ENCODE data around the gene PNPLA6. TPM values are rescaled to one million over a fixed set of nuclear protein-coding genes. Genes with fewer than 3 reads are reported as not detected.

PNPLA6 gene
- total and polyA plus RNA-seq, 10 of the 15 experiments (the other 5 are each of a cell fraction or from before 2014, with no cell fraction given), result 0.95 to 105 (median 40.0) TPM

DNA sequence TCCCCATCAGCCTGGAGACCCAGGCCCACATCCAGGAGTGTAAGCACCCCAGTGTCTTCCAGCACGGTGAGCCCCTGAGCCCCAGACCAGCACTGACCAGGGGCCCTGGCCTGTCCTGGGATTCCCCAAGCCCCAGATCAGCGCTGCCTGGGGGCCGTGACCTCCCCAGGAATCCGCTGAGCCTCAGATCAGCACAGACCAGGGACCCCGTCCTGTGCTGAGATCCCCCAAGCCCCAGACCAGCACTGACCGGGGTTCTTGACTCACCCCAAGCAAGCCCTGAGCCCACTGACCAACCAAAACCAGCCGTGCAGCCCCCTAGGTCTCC lies 7.4 kb upstream of the PNPLA6 start:
- ChIA-PET CTCF (no interaction called here), RAD21 (ENCODE audit: unreplicated experiment) (no interaction called here), POLR2A (no interaction called here), SMC1A (ENCODE audit: uncharacterized antibody, unreplicated experiment) (no interaction called here)
- Histone ChIP-seq H4K20me1 (ENCODE audit: control insufficient read depth, insufficient read depth) (no peaks in the 10 kb centered on the region), H3K27me3 (replicated peaks in 1 of 2; ENCODE audit: control insufficient read depth in 2 of 2, insufficient read depth in 2 of 2, low read length in 1 of 2) (no peaks in the 10 kb centered on the region), H2AFZ (ENCODE audit: control insufficient read depth, low read depth, low read length) (no peak overlapping the region), H3K36me3 (ENCODE audit: control insufficient read depth in 2 of 2, insufficient read depth in 2 of 2, low read length in 1 of 2) (no peaks in the 10 kb centered on the region; a peak in 1 of 4 replicates), H3K79me2 (ENCODE audit: control insufficient read depth, insufficient read depth, low read length) (no peaks in the 10 kb centered on the region), H3K9me3 (replicated peaks; ENCODE audit: control insufficient read depth, insufficient read depth, low read length) (no peaks in the 10 kb centered on the region), H3K9ac (ENCODE audit: control insufficient read depth, insufficient read depth, low read length) (no peak overlapping the region), H3K4me1 (ENCODE audit: control insufficient read depth, insufficient read depth, low read length) (peaks cover 4% of the 10 kb centered on the region; the same call in 1 of the 2 replicates), H3K4me3 (no peak overlapping the region), H3K27ac (ENCODE audit: control insufficient read depth, insufficient read depth) (no peak overlapping the region), H3K4me2 (ENCODE audit: control insufficient read depth, insufficient read depth) (no peak overlapping the region)
- 70% methylated on average over 7 of the region's 7 CpGs for WGBS (ENCODE audit: insufficient coverage, insufficient replicate concordance, low lambda C conversion rate, missing lambda C conversion rate)
- BruUV-seq (replicated peaks), result no TSS peak
- ATAC-seq (no peak), FAIRE-seq (no peak), DNase-seq (ENCODE audit: low read depth, low spot score) (no peak)
- in situ Hi-C loops (cut with MboI) (no loop called here), intact Hi-C loops (cut with micrococcal nuclease; ENCODE audit: unreplicated experiment) (no loop called here)
- TF ChIP-seq RAD21 (IDR thresholded peaks at IDR 0.05; ENCODE audit: insufficient read depth, low read depth, low read length), result no peak
- TF ChIP-seq SMAD5 (IDR thresholded peaks at IDR 0.05; ENCODE audit: low read depth), result no peak

DNA sequence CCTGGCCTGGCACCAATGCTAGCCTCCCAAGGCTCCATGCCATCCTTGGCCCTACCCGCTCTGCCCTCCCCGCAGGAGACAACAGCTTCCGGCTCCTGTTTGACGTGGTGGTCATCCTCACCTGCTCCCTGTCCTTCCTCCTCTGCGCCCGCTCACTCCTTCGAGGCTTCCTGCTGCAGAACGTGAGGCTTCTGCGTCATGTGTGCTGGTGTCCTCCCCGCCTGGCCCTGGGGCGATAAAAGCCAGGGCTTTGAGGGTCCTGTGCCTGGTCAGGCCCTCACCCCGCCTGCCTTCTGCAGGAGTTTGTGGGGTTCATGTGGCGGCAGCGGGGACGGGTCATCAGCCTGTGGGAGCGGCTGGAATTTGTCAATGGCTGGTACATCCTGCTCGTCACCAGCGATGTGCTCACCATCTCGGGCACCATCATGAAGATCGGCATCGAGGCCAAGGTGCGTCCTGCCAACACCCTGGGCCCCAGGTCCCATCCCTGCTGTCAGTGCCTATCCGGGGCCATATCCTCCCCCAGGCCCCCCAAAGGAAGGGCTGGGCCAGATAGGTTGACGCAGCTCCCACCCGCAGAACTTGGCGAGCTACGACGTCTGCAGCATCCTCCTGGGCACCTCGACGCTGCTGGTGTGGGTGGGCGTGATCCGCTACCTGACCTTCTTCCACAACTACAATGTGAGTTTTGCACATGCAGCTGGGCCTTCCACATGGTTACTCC lies 6.8 kb upstream of the PNPLA6 start:
- H3K4me2 ChIP-seq (ENCODE audit: control insufficient read depth, insufficient read depth), result no peak overlapping the region
- H3K4me1 ChIP-seq (ENCODE audit: control insufficient read depth, insufficient read depth, low read length), result no peaks in the 10 kb centered on the region
- no TSS peak for BruUV-seq (replicated peaks)
- ChIA-PET RAD21 (ENCODE audit: unreplicated experiment) (no interaction called here), POLR2A (no interaction called here), SMC1A (ENCODE audit: uncharacterized antibody, unreplicated experiment) (no interaction called here), CTCF (no interaction called here)
- FAIRE-seq (no peak), DNase-seq (ENCODE audit: low read depth, low spot score) (no peak), ATAC-seq (no peak)
- H3K4me3 ChIP-seq, result no peak overlapping the region
- H2AFZ ChIP-seq (ENCODE audit: control insufficient read depth, low read depth, low read length), result no peak overlapping the region
- 89% methylated on average over 32 of the region's 32 CpGs for WGBS (ENCODE audit: insufficient coverage, insufficient replicate concordance, low lambda C conversion rate, missing lambda C conversion rate)
- no peak overlapping the region for H3K27ac ChIP-seq (ENCODE audit: control insufficient read depth, insufficient read depth)
- no peak overlapping the region for H3K9ac ChIP-seq (ENCODE audit: control insufficient read depth, insufficient read depth, low read length)
- H3K27me3 ChIP-seq (replicated peaks in 1 of 2; ENCODE audit: control insufficient read depth in 2 of 2, insufficient read depth in 2 of 2, low read length in 1 of 2), result no peaks in the 10 kb centered on the region
- no peaks in the 10 kb centered on the region for H3K79me2 ChIP-seq (ENCODE audit: control insufficient read depth, insufficient read depth, low read length)
- in situ Hi-C loops (cut with MboI) (no loop called here), intact Hi-C loops (cut with micrococcal nuclease; ENCODE audit: unreplicated experiment) (no loop called here)
- H4K20me1 ChIP-seq (ENCODE audit: control insufficient read depth, insufficient read depth), result no peaks in the 10 kb centered on the region
- TF ChIP-seq FOS (IDR thresholded peaks at IDR 0.05; ENCODE audit: borderline replicate concordance, extremely low read depth, insufficient read length) (no peak), CEBPZ (IDR thresholded peaks at IDR 0.05; ENCODE audit: low read depth, low read length) (no peak), MEF2B (IDR thresholded peaks at IDR 0.05; ENCODE audit: partially characterized antibody, poor library complexity, severe bottlenecking) (no peak), RFX5 (IDR thresholded peaks at IDR 0.05; ENCODE audit: low read depth, low read length) (no peak), TARDBP (IDR thresholded peaks at IDR 0.05; ENCODE audit: borderline replicate concordance) (no peak), TCF7 (IDR thresholded peaks at IDR 0.05; ENCODE audit: borderline replicate concordance) (no peak), IKZF2 (IDR thresholded peaks at IDR 0.05) (no peak), CTCF (IDR thresholded peaks at IDR 0.05 in 2 of 3, conservative IDR thresholded peaks at IDR 0.05 in 1 of 3; ENCODE audit: control insufficient read depth in 2 of 3, extremely low read depth in 1 of 3, insufficient read depth in 1 of 3, low read depth in 3 of 3, low read length in 3 of 3) (no peak)
- H3K9me3 ChIP-seq (replicated peaks; ENCODE audit: control insufficient read depth, insufficient read depth, low read length), result no peaks in the 10 kb centered on the region
- H3K36me3 ChIP-seq (ENCODE audit: control insufficient read depth in 2 of 2, insufficient read depth in 2 of 2, low read length in 1 of 2), result no peaks in the 10 kb centered on the region; a peak in 1 of 4 replicates

Measured in GM12878 (cell line).